H9 (cell line): ENCODE measurements around the gene ARID1B. TPM values are rescaled to one million over a fixed set of nuclear protein-coding genes. Genes with fewer than 3 reads are reported as not detected.

Source experiments
- DNase-seq: peaks from one replicate; pipeline ENCODE4 v3.0.0-alpha.2; 2017
- H2AFZ ChIP-seq: one replicate; pipeline ENCODE4 v1.6.1; 2013; ENCODE audit warnings: mild to moderate bottlenecking, low read length, control low read depth, moderate library complexity
- H2AK5ac ChIP-seq: 2 replicates; pipeline ENCODE4 v1.6.1; 2013; ENCODE audit warnings: low read length, control low read depth, mixed read lengths; ENCODE audit not compliant: insufficient read length
- H2BK120ac ChIP-seq: one replicate; pipeline ENCODE4 v1.6.1; 2013; ENCODE audit warnings: low read depth, mild to moderate bottlenecking, low read length, control low read depth, inconsistent platforms; ENCODE audit not compliant: poor library complexity, severe bottlenecking
- H2BK12ac ChIP-seq: 2 replicates; pipeline ENCODE4 v1.6.1; 2013; ENCODE audit warnings: low read length, control low read depth, mixed read lengths, low read depth; ENCODE audit not compliant: insufficient read length
- H2BK15ac ChIP-seq: 2 replicates; pipeline ENCODE4 v1.6.1; 2013; ENCODE audit warnings: low read depth, low read length, control low read depth
- H2BK20ac ChIP-seq: one replicate; pipeline ENCODE4 v1.6.1; 2013; ENCODE audit warnings: low read depth, mild to moderate bottlenecking, low read length, control low read depth, inconsistent platforms; ENCODE audit not compliant: poor library complexity, severe bottlenecking
- H2BK5ac ChIP-seq: 2 replicates; pipeline ENCODE4 v1.6.1; 2013; ENCODE audit warnings: low read length, control low read depth, mixed read lengths; ENCODE audit not compliant: insufficient read length
- H3K14ac ChIP-seq: 2 replicates; pipeline ENCODE4 v1.6.1; 2013; ENCODE audit warnings: low read length, control low read depth; ENCODE audit not compliant: insufficient read depth
- H3K18ac ChIP-seq: 2 replicates; pipeline ENCODE4 v1.6.1; 2013; ENCODE audit warnings: low read depth, mild to moderate bottlenecking, mixed read lengths, low read length, control low read depth; ENCODE audit not compliant: insufficient read length
- H3K23ac ChIP-seq: 2 replicates; pipeline ENCODE4 v1.6.1; 2013; ENCODE audit warnings: low read length, control low read depth, mixed read lengths, low read depth; ENCODE audit not compliant: insufficient read length
- H3K23me2 ChIP-seq: 2 replicates; pipeline ENCODE4 v1.6.1; 2013; ENCODE audit warnings: low read depth, mild to moderate bottlenecking, mixed read lengths, low read length, control low read depth; ENCODE audit not compliant: insufficient read length, poor library complexity, severe bottlenecking
- H3K27ac ChIP-seq: 2 replicates; pipeline ENCODE4 v1.5.1; 2013; ENCODE audit warnings: low read length, control low read depth, mixed read lengths, low read depth; ENCODE audit not compliant: insufficient read length
- H3K27me3 ChIP-seq: 2 replicates; pipeline ENCODE4 v1.6.1; 2013; ENCODE audit warnings: low read length, control low read depth, inconsistent platforms; ENCODE audit not compliant: insufficient read depth
- H3K4ac ChIP-seq: 2 replicates; pipeline ENCODE4 v1.6.1; 2013; ENCODE audit warnings: low read depth, mild to moderate bottlenecking, control low read depth, inconsistent platforms, low read length, moderate library complexity
- H3K4me1 ChIP-seq: 2 replicates; pipeline ENCODE4 v1.6.1; 2013; ENCODE audit warnings: low read length, control low read depth, inconsistent platforms; ENCODE audit not compliant: insufficient read depth
- H3K4me2 ChIP-seq: 2 replicates; pipeline ENCODE4 v1.6.1; 2013; ENCODE audit warnings: low read length, control low read depth, mixed read lengths; ENCODE audit not compliant: insufficient read length, insufficient read depth
- H3K56ac ChIP-seq: 2 replicates; pipeline ENCODE4 v1.6.1; 2013; ENCODE audit warnings: low read depth, mild to moderate bottlenecking, mixed read lengths, low read length, control low read depth; ENCODE audit not compliant: insufficient read length
- H3K79me1 ChIP-seq: 2 replicates; pipeline ENCODE4 v1.6.1; 2013; ENCODE audit warnings: low read depth, mild to moderate bottlenecking, moderate library complexity, low read length, control low read depth, inconsistent platforms; ENCODE audit not compliant: insufficient read depth, poor library complexity, severe bottlenecking
- H3K79me2 ChIP-seq: 2 replicates; pipeline ENCODE4 v1.6.1; 2013; ENCODE audit warnings: low read length, control low read depth, inconsistent platforms; ENCODE audit not compliant: insufficient read depth
- H3K9ac ChIP-seq: 2 replicates; pipeline ENCODE4 v1.6.1; 2013; ENCODE audit warnings: low read length, control low read depth, mixed read lengths; ENCODE audit not compliant: insufficient read length; ENCODE audit errors: extremely low read depth
- H3K9me3 ChIP-seq: one replicate; pipeline ENCODE4 v1.6.1; 2013; ENCODE audit warnings: low read depth, low read length, inconsistent platforms; ENCODE audit not compliant: control insufficient read depth
- H3T11ph ChIP-seq: one replicate; pipeline ENCODE4 v1.6.1; 2013; ENCODE audit warnings: mild to moderate bottlenecking, low read length, control low read depth, inconsistent platforms
- H4K20me1 ChIP-seq: one replicate; pipeline ENCODE4 v1.6.1; 2013; ENCODE audit not compliant: control insufficient read depth, insufficient read length, insufficient read depth
- H4K5ac ChIP-seq: 2 replicates; pipeline ENCODE4 v1.6.1; 2013; ENCODE audit warnings: low read depth, mild to moderate bottlenecking, mixed read lengths, low read length, control low read depth; ENCODE audit not compliant: insufficient read length
- H4K8ac ChIP-seq: replicated peaks from 2 replicates; pipeline ENCODE4 v1.6.1; 2013; ENCODE audit warnings: low read length, control low read depth, mixed read lengths, low read depth; ENCODE audit not compliant: insufficient read length
- H4K91ac ChIP-seq: 2 replicates; pipeline ENCODE4 v1.6.1; 2013; ENCODE audit warnings: low read depth, mild to moderate bottlenecking, moderate library complexity, mixed read lengths, low read length, control low read depth; ENCODE audit not compliant: insufficient read length
- H3K27ac Mint-ChIP-seq, 3 experiments: 2 replicates in 2 of 3; 3 replicates in 1 of 3; pipeline ENCODE4 v1.8.0; 2020 to 2021; ENCODE audit warnings: mixed read lengths in 3 of 3, mild to moderate bottlenecking in 1 of 3, moderate library complexity in 1 of 3
- H3K27me3 Mint-ChIP-seq: 2 replicates; pipeline ENCODE4 v1.8.0; 2021; ENCODE audit warnings: low read depth, mild to moderate bottlenecking, moderate library complexity, mixed read lengths
- H3K36me3 Mint-ChIP-seq, 3 experiments: 2 replicates in 2 of 3; 3 replicates in 1 of 3; pipeline ENCODE4 v1.8.0; 2020 to 2021; ENCODE audit warnings: low read depth in 3 of 3, mixed read lengths in 3 of 3; ENCODE audit not compliant: insufficient read depth in 1 of 3
- H3K4me1 Mint-ChIP-seq, 2 experiments: 2 replicates each; pipeline ENCODE4 v1.8.0; 2020; ENCODE audit warnings: mixed read lengths in 2 of 2
- H3K4me3 Mint-ChIP-seq, 2 experiments: 2 replicates in 1 of 2; 3 replicates in 1 of 2; pipeline ENCODE4 v1.8.0; 2020 to 2021; ENCODE audit warnings: mild to moderate bottlenecking in 2 of 2, mixed read lengths in 2 of 2, moderate library complexity in 1 of 2
- H3K9me3 Mint-ChIP-seq, 2 experiments: 2 replicates in 1 of 2; 3 replicates in 1 of 2; pipeline ENCODE4 v1.8.0; 2020; ENCODE audit warnings: mild to moderate bottlenecking in 2 of 2, mixed read lengths in 2 of 2, moderate library complexity in 1 of 2
- CTCF ChIP-seq: fragments of 200-600 bp; sonication (generic); conservative IDR thresholded peaks from 3 replicates; pipeline ENCODE4 v1.8.0; 2021; ENCODE audit warnings: antibody characterized with exemption, mild to moderate bottlenecking
- WGBS: extraction: QIAGEN DNeasy Blood & Tissue Kit; methylation state at CpG from one replicate; pipeline ENCODE4 v1.1.7; 2013; ENCODE audit warnings: missing lambda C conversion rate, low lambda C conversion rate, mixed read lengths; ENCODE audit not compliant: insufficient read length; ENCODE audit errors: extremely low coverage; 5-methylcytosine and 5-hydroxymethylcytosine counted together
- total RNA-seq: library from RNA; stranded (reverse); gene quantifications from 2 replicates; pipeline ENCODE4 v1.2.1, GENCODE V29; 2021

The ARID1B gene
- total RNA-seq, 1 experiment from 2014 or later: 88.2 TPM

GRCh38 chr6:157107571-157107914 is 330.4 kb downstream of the ARID1B start:
- no peak overlapping the region for H2AFZ ChIP-seq
- H3K23ac ChIP-seq: no peak overlapping the region
- H2BK12ac ChIP-seq: no peak overlapping the region
- no peaks in the 10 kb centered on the region for H3K4me1 ChIP-seq
- no peak overlapping the region for H2BK15ac ChIP-seq
- no peak overlapping the region for H2BK20ac ChIP-seq
- Mint-ChIP-seq H3K36me3 (peaks cover 2 to 5% (median 4%) of the 10 kb centered on the region in 3 experiments; a peak in 6 of 7 replicates), H3K4me3 (no peak overlapping the region), H3K4me1 (0 out of 4 replicates have a peak, but pooled peaks cover 0 to 4% of the 10 kb centered on the region in 2 experiments), H3K27ac (no peak overlapping the region), H3K9me3 (no peaks in the 10 kb centered on the region), H3K27me3 (no peaks in the 10 kb centered on the region)
- no peak overlapping the region for H3K27ac ChIP-seq
- no peak overlapping the region for H3K18ac ChIP-seq
- no peak overlapping the region for H3T11ph ChIP-seq
- no CpG with 5 or more reads among the region's 4 CpGs for WGBS
- DNase-seq: no peak
- H3K23me2 ChIP-seq: no peaks in the 10 kb centered on the region
- no peaks in the 10 kb centered on the region for H4K20me1 ChIP-seq
- H4K5ac ChIP-seq: no peak overlapping the region
- no peak overlapping the region for H2AK5ac ChIP-seq
- no peaks in the 10 kb centered on the region for H3K27me3 ChIP-seq
- H3K4ac ChIP-seq: no peak overlapping the region
- H3K9me3 ChIP-seq: no peaks in the 10 kb centered on the region
- H3K56ac ChIP-seq: no peak overlapping the region
- peaks cover 4% of the 10 kb centered on the region for H3K79me1 ChIP-seq
- H4K91ac ChIP-seq: no peak overlapping the region
- no peaks in the 10 kb centered on the region for H3K79me2 ChIP-seq
- no peak overlapping the region for H3K14ac ChIP-seq
- no peak overlapping the region for H4K8ac ChIP-seq
- H2BK5ac ChIP-seq: no peak overlapping the region
- no peak overlapping the region for H3K9ac ChIP-seq
- no peak overlapping the region for H2BK120ac ChIP-seq
- no peak for TF ChIP-seq CTCF
- H3K4me2 ChIP-seq: no peak overlapping the region
